Activated B cell treated with CpG ODN at 0.5 μM for 24 hours (primary cell): ENCODE data around the gene TRIM9. TPM values are rescaled to one million over a fixed set of nuclear protein-coding genes. Genes with fewer than 3 reads are reported as not detected.

Experiments used
- ATAC-seq: fragments of 200-7000 bp; cut with Tn5 transposase; one replicate; pipeline ENCODE4 v1.10.0; 2021; ENCODE audit warnings: low read depth, mild to moderate bottlenecking, moderate library complexity
- CTCF ChIA-PET: fragments of 350-600 bp; sonication (Branson Sonifier 250); formaldehyde crosslinking; loops from one replicate; lab custom pipeline; 2021; ENCODE audit warnings: antibody characterized with exemption; lab: Charles Lee
- POLR2A ChIA-PET: fragments of 350-600 bp; sonication (Branson Sonifier 250); formaldehyde crosslinking; loops from one replicate; lab custom pipeline; 2021; ENCODE audit warnings: antibody characterized with exemption; lab: Charles Lee
- DNase-seq: peaks from one replicate; pipeline ENCODE4 v3.0.0; 2022
- H3K27ac Mint-ChIP-seq: one replicate; pipeline ENCODE4 v1.8.0; 2020; ENCODE audit warnings: mixed read lengths
- H3K27me3 Mint-ChIP-seq: one replicate; pipeline ENCODE4 v1.8.0; 2021; ENCODE audit warnings: mixed read lengths
- H3K36me3 Mint-ChIP-seq: one replicate; pipeline ENCODE4 v1.8.0; 2021; ENCODE audit warnings: low read depth, mixed read lengths
- H3K4me1 Mint-ChIP-seq: one replicate; pipeline ENCODE4 v1.8.0; 2021; ENCODE audit warnings: mixed read lengths
- H3K4me3 Mint-ChIP-seq: one replicate; pipeline ENCODE4 v1.8.0; 2020; ENCODE audit warnings: mild to moderate bottlenecking, mixed read lengths
- H3K9me3 Mint-ChIP-seq: one replicate; pipeline ENCODE4 v1.8.0; 2020; ENCODE audit warnings: mixed read lengths
- CTCF ChIP-seq: fragments of 200-600 bp; IDR thresholded peaks from one replicate; pipeline ENCODE4 v1.8.0; 2022; ENCODE audit warnings: antibody characterized with exemption, mild to moderate bottlenecking
- intact Hi-C: fragments of 100-400 bp; cut with micrococcal nuclease; formaldehyde crosslinking; loops from one replicate; pipeline ENCODE4 v1.15.1; 2024
- total RNA-seq: library from RNA; stranded (reverse); gene quantifications from 2 replicates; pipeline ENCODE4 v1.2.3, GENCODE V29; 2022

Gene TRIM9
- total RNA-seq, 1 donor from 2014 or later: 0.67 TPM

- no peak for TF ChIP-seq CTCF
- CTCF ChIA-PET: no interaction called here
- POLR2A ChIA-PET: no interaction called here
- no peaks in the 10 kb centered on the region for H3K36me3 Mint-ChIP-seq
- H3K9me3 Mint-ChIP-seq: no peaks in the 10 kb centered on the region
- H3K4me3 Mint-ChIP-seq: no peak overlapping the region
- ATAC-seq (no peak), DNase-seq (no peak)
- H3K27ac Mint-ChIP-seq: no peak overlapping the region
- peaks cover 3% of the 10 kb centered on the region for H3K4me1 Mint-ChIP-seq
- H3K27me3 Mint-ChIP-seq: peaks cover 7% of the 10 kb centered on the region
- intact Hi-C loops: no loop called here
These were observed 8.9 kb downstream of the TRIM9 start for GRCh38 chr14:51086044-51086443.

- no peaks in the 10 kb centered on the region for H3K36me3 Mint-ChIP-seq
- peaks cover 7% of the 10 kb centered on the region for H3K27me3 Mint-ChIP-seq
- POLR2A ChIA-PET: no interaction called here
- no peak for DNase-seq
- intact Hi-C loops: no loop called here
- CTCF ChIA-PET: interaction anchor here (1.3 kb wide), 1 partner anchor 10 kb away, joined by 4 read pairs; the partner anchor contains the start of gene TRIM9
- no peaks in the 10 kb centered on the region for H3K9me3 Mint-ChIP-seq
- no peak overlapping the region for H3K27ac Mint-ChIP-seq
- no peak for ATAC-seq
- no peak overlapping the region for H3K4me3 Mint-ChIP-seq
- peaks cover 3% of the 10 kb centered on the region for H3K4me1 Mint-ChIP-seq
- TF ChIP-seq CTCF: no peak
These were observed 9.9 kb downstream of the TRIM9 start for GRCh38 chr14:51084962-51085361.

GRCh38 chr14:51084507-51084906, 10.4 kb downstream of the TRIM9 start:
- POLR2A ChIA-PET: no interaction called here
- no peak for ATAC-seq
- intact Hi-C loops: no loop called here
- no peak for TF ChIP-seq CTCF
- Mint-ChIP-seq H3K4me3 (no peak overlapping the region), H3K27me3 (peaks cover 7% of the 10 kb centered on the region), H3K36me3 (no peaks in the 10 kb centered on the region), H3K27ac (no peak overlapping the region), H3K4me1 (peaks cover 3% of the 10 kb centered on the region), H3K9me3 (no peaks in the 10 kb centered on the region)
- DNase-seq: no peak
- CTCF ChIA-PET: interaction anchor here (1.3 kb wide), 1 partner anchor 11 kb away, joined by 4 read pairs; the partner anchor contains the start of gene TRIM9

GRCh38 chr14:51082349-51082748, 12.6 kb downstream of the TRIM9 start:
- TF ChIP-seq CTCF: no peak
- no peak overlapping the region for H3K4me3 Mint-ChIP-seq
- ATAC-seq (no peak), DNase-seq (no peak)
- H3K27ac Mint-ChIP-seq: no peak overlapping the region
- CTCF ChIA-PET: no interaction called here
- H3K4me1 Mint-ChIP-seq: peaks cover 3% of the 10 kb centered on the region
- H3K27me3 Mint-ChIP-seq: peaks cover 7% of the 10 kb centered on the region
- no peaks in the 10 kb centered on the region for H3K36me3 Mint-ChIP-seq
- H3K9me3 Mint-ChIP-seq: no peaks in the 10 kb centered on the region
- POLR2A ChIA-PET: no interaction called here
- intact Hi-C loops: no loop called here

- no peak overlapping the region for H3K27ac Mint-ChIP-seq
- no peak overlapping the region for H3K4me3 Mint-ChIP-seq
- DNase-seq: no peak
- no peaks in the 10 kb centered on the region for H3K9me3 Mint-ChIP-seq
- no peaks in the 10 kb centered on the region for H3K4me1 Mint-ChIP-seq
- intact Hi-C loops: no loop called here
- ChIA-PET CTCF (no interaction called here), POLR2A (no interaction called here)
- ATAC-seq: no peak
- H3K36me3 Mint-ChIP-seq: no peaks in the 10 kb centered on the region
- H3K27me3 Mint-ChIP-seq: peaks cover 7% of the 10 kb centered on the region
- no peak for TF ChIP-seq CTCF
These were observed 13.2 kb downstream of the TRIM9 start for GRCh38 chr14:51081712-51082111.
